GM18517 (cell line): ENCODE data around the gene C4BPB.

Source experiments
- ATAC-seq: cut with Tn5 transposase; IDR thresholded peaks from one replicate; pipeline ENCODE4 v1.9.1; 2021; ENCODE audit warnings: mild to moderate bottlenecking, moderate library complexity; ENCODE audit not compliant: unreplicated experiment

C4BPB gene

GRCh38 chr1:207134581-207134980, 45.9 kb downstream of the C4BPB start:
- ATAC-seq, result no peak

GRCh38 chr1:207139616-207140015, 51.0 kb downstream of the C4BPB start:
- no peak for ATAC-seq

GRCh38 chr1:207140536-207140935, 51.9 kb downstream of the C4BPB start:
- ATAC-seq, result no peak

- ATAC-seq, result no peak
Measured at GRCh38 chr1:207145401-207146058, 56.9 kb downstream of the C4BPB start.
